ENCODE measurements around the gene TSNAX. TPM values are rescaled to one million over a fixed set of nuclear protein-coding genes. Genes with fewer than 3 reads are reported as not detected.

TSNAX gene
- total RNA-seq, 1 donor from 2014 or later: 44.6 TPM

DNA sequence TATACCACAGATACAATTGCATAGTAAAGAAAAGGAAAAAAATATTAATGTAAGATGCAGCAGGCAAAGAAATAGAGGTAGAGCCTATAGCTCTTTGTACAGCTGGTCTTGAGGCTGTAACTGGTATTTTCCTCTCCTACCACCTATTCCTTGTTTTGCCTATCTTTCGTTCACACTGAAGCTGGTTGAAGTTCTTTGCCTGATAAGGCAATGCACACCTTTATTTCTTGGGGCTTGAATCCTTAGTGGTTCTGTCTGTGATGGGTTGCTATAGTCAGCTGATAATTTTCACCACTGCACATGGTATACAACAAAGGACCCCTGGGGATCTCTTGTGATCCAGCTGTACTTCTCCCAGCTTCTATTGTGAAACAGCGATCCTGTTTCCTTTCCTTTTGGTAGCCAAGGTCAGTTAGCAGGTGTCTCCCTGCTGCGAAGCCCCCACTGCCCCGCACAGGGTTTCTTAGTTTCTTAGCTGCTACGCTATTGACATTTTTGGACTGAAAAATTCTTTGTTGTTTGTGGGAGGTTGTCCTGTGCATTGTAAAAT, 9.9 kb upstream of the TSNAX start:
- no peak for DNase-seq (ENCODE audit: low spot score)

GRCh38 chr1:231519166-231519565, 9.3 kb upstream of the TSNAX start:
- DNase-seq (ENCODE audit: low spot score): no peak

DNA sequence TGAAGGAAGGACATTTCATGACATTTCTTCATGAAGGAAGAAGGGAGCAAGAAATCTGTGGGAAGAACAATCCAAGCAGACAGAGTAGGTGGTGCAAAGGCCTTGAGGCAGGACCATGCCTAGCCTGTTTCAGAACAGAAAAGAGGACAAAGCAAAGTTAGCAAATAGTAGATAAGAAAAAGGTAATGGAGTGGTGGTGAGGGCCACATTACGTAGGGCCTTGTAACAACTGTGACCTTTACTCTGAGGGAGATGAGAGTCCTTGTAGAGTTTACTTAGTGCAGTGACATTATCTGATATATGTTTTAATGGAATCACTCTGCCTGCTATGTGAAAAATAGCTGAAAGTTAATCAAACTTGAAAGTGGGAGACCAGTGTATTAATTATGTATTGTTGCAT, 6.4 kb upstream of the TSNAX start:
- no peak for DNase-seq (ENCODE audit: low spot score)

DNA sequence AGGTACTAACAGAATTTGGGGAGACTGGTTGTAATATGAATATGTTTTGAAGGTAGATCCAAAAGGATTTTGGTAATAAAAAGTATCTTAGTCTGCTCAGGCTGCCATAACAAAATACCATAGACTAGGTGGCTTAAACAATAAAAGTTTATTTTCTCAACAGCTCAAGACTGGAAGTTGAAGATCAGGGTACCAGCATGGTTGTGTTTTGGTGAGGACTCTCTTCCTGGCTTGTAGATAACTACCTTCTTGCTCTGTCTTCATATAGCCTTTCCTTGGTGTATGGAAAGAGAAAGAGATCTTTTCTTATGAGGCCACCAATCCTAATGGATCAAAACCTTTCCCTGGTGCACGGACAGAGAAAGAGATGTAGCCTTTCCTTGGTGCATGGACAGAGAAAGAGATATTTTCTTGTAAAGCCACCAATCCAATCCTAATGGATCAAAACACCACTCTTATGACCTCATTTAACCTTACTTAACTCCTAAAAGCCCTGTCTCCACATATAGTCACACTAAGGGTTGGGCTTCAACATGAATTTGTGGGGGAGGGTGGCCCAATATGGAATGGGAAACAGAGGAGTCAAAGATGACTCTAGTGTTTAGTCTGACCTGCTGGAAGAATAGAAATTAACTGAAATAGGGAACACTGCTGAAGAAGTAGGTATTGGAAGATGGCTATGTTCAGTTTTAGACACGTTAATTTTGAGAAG, 5.4 kb upstream of the TSNAX start:
- no peak for DNase-seq (ENCODE audit: low spot score)

- DNase-seq (ENCODE audit: low spot score): no peak
Measured at GRCh38 chr1:231523816-231524215, 4.7 kb upstream of the TSNAX start.

- DNase-seq (ENCODE audit: low spot score): no peak
Measured at GRCh38 chr1:231526536-231526935, 1.9 kb upstream of the TSNAX start.

GRCh38 chr1:231527586-231528171, 790 bp upstream of the TSNAX start:
- DNase-seq (ENCODE audit: low spot score): no peak

DNA sequence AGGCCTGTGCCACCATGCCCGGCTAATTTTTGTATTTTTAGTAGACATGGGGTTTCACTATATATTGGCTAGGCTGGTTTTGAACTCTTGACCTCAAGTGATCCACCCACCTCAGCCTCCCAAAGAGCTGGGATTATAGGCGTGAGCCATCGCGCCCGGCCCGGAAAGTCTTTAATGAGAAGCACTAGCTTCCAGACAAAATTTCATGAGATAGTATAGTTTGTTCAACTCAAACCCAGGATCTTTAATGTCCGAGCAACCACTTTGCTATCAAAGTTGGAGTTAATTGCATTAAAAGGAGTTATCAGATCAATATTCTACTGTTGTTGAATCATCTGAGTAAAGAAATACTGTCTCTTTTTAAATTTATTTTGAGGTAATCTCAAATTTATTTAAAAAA, 4.8 kb downstream of the TSNAX start:
- DNase-seq (ENCODE audit: low spot score): no peak

- no peak for DNase-seq (ENCODE audit: low spot score)
Measured at GRCh38 chr1:231534703-231535159, 6.3 kb downstream of the TSNAX start.

GRCh38 chr1:231536099-231536498, 7.6 kb downstream of the TSNAX start:
- DNase-seq (ENCODE audit: low spot score): no peak

DNA sequence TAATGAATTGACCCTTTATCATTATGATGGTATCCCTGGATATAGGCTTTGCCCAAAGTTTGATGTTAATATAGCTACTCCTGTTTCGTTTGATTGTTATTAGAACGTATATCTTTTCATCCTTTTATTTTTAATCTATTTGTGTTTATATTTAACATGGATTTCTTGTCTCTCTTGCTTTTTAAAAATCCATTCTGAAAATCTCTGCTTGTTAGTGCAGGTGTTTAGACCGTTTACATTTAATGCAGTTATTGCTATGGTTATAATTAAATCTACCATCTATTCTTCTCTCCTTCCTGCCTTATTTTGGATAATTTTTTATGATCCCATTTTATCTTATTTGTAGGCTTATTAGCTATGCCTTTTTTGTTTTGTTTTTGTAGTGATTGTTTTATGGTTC, 12.4 kb downstream of the TSNAX start:
- DNase-seq (ENCODE audit: low spot score): no peak

- no peak for DNase-seq (ENCODE audit: low spot score)
Measured at GRCh38 chr1:231541842-231542241, 13.4 kb downstream of the TSNAX start.

DNA sequence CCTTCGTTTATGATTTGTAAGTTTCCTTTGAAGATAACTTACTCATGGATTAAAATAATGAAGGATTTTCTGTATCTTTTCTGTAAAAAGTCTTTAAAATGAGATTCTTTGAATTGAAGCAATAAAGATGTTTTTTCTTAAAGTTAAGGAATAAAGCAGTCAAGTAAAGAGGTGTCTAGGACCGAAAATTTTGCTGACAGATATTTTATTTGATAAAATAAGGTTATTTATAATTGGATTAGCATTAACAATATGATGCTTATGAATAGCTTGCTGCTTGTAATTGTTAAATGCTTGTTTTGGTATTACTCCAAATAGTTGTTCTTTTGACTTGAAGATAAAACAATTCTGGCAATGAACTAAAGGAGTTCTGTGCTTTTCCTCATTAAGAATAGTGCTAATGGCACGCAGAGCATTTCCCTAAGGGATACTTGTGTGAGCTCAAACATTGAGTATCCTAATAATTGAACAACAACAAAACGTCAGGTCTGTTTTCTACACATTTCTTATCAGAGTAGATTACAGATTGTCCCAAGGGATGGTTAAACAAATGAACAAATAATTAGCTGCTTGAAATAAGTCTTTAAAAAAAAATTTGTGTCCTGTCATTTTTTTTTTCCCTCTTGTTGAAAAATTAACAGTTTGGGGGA, 16.6 kb downstream of the TSNAX start:
- DNase-seq (ENCODE audit: low spot score): no peak

DNA sequence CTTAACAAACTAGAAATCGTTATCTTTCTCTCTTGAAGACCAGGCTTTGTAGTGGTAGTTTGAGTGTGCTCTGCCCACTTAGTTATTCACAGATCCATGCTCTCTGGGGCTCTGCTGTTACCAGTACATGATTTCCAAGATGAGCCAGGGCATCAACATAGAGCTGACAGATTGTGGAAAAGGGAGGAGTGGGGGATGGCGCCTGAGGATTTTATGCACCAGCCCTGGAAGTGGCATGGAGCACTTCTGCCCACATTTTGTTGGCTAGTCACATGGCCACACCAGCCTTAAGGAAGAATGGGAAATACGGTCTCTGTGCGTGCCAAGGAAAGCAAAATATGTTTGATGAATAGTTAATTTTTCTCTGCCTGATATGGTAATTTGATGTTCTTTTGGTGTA, 18.2 kb downstream of the TSNAX start:
- no peak for DNase-seq (ENCODE audit: low spot score)

- no peak for DNase-seq (ENCODE audit: low spot score)
Measured at GRCh38 chr1:231549733-231550447, 21.4 kb downstream of the TSNAX start.

GRCh38 chr1:231550448-231550781, 21.9 kb downstream of the TSNAX start:
- no peak for DNase-seq (ENCODE audit: low spot score)

DNA sequence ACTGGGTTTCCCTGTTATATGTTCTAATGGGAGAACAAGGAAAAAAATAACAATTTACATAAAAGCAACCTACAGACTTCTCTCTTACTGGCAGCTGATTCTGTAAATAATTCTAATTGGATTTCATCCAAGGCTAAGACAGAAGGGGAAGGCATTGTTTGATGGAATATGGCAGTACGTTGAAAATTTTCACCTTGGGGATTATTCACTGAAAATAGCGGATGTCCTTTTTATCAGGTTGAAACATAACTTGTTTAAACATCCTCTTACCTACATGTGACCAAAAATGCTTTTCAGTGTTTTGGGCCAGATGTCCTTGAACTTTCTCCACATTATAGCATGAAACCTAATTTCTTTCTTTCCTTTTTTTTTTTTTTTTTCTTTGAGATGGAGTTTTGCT, 24.9 kb downstream of the TSNAX start:
- no peak for DNase-seq (ENCODE audit: low spot score)

- no peak for DNase-seq (ENCODE audit: low spot score)
Measured at GRCh38 chr1:231554969-231555368, 26.5 kb downstream of the TSNAX start.

DNA sequence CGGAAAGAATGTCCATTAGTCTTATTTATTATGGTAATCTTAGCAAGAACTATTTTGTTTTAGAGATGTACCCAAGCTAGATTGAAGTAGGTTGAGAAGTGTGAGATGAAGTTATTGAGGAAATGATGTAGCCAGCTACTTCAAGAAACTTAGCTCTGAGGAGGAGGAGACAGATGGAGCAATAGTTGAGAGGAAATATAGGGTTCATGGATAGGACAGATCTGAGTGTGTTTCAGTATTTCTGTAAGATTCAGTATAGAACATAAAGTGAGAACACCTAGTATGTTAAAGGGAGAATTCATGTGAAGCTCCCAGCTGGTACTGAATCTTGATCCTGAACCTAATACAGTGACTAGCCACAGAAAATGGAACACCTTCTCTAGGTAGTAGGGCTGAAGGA, 28.9 kb downstream of the TSNAX start:
- no peak for DNase-seq (ENCODE audit: low spot score)

DNA sequence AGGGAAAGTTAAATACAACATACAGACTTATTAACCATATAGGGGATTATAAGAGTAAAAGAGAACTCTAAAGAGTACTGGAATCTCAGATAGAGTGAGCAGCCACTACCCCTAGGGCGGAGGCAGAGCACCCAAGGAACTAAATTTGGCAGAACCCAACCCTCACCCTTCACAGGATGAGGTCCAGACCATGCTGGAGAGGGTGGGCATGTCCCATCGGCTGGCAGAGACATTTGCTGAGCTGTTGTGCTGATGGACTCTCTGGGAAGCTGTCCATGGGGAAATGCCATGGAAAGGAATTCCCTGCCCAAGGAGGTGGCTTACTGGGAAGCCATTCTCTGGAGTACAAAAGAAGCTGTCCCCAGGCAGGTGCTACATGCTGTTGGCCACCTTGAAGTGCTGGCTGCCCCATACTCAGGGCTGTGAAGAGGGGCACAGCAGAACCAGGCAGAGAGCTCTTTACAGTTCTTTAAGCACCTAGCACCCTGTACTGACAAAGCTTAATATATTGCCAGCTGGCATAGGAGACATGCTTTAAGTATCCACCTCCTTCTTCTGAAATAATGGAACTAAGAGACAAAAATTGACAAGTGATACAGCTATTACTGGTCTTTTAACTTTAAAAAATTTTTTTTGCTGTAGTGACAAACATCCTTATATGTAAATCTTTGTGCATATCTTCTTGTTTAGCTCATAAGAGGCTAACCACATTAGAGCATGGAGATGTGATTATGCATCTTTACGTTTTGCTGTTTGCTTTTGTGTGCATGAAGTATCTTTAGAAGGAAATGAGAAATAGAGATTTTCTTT, 29.6 kb downstream of the TSNAX start:
- DNase-seq (ENCODE audit: low spot score): no peak

- DNase-seq (ENCODE audit: low spot score): no peak
Measured at GRCh38 chr1:231558708-231559185, 30.3 kb downstream of the TSNAX start.

Measured in ureter (tissue), 1 donor.